A549 (cell line): ENCODE data around the gene PGBD5.

Source experiments
- CEBPB ChIP-seq, 2 experiments: fragments of >200 bp in 1 of 2; sonication (Bioruptor Twin) in 1 of 2; formaldehyde crosslinking in 1 of 2; IDR thresholded peaks; 2 replicates each; pipeline ENCODE4 v1.6.1; 2012 to 2016
- CHD2 ChIP-seq: fragments of 150-350 bp; IDR thresholded peaks from 2 replicates; pipeline ENCODE4 v1.6.1; 2014; ENCODE audit warnings: low read length; ENCODE audit not compliant: partially characterized antibody
- CTCF ChIP-seq: fragments of >200 bp; sonication (Bioruptor Twin); formaldehyde crosslinking; IDR thresholded peaks from 3 replicates; pipeline ENCODE4 v1.5.1; 2016
- ELK1 ChIP-seq: fragments of 150-350 bp; IDR thresholded peaks from 2 replicates; pipeline ENCODE4 v1.6.1; 2014; ENCODE audit warnings: low read depth, mild to moderate bottlenecking, low read length
- GATA3 ChIP-seq: IDR thresholded peaks from 2 replicates; pipeline ENCODE4 v1.6.1; 2012; ENCODE audit warnings: borderline replicate concordance
- JUNB ChIP-seq: fragments of >200 bp; sonication (Bioruptor Twin); formaldehyde crosslinking; IDR thresholded peaks from 2 replicates; pipeline ENCODE4 v1.6.1; 2016
- NFE2L2 ChIP-seq: fragments of 150-350 bp; conservative IDR thresholded peaks from 2 replicates; pipeline ENCODE4 v1.6.1; 2014; ENCODE audit warnings: low read length
- POLR2A ChIP-seq: IDR thresholded peaks from 2 replicates; pipeline ENCODE4 v1.6.1; 2012; ENCODE audit warnings: mild to moderate bottlenecking, low read length
- RCOR1 ChIP-seq: fragments of 150-350 bp; IDR thresholded peaks from 2 replicates; pipeline ENCODE4 v1.6.1; 2014; ENCODE audit warnings: antibody characterized with exemption, low read length, low read depth
- REST ChIP-seq: fragments of 200-600 bp; sonication (generic); IDR thresholded peaks from 2 replicates; pipeline ENCODE4 v1.6.1; 2016; ENCODE audit warnings: antibody characterized with exemption, mild to moderate bottlenecking, moderate library complexity
- RFX5 ChIP-seq: fragments of 450-650 bp; IDR thresholded peaks from 2 replicates; pipeline ENCODE4 v1.7.1; 2014; ENCODE audit warnings: antibody characterized with exemption, mild to moderate bottlenecking, moderate library complexity
- SMC3 ChIP-seq: fragments of >200 bp; sonication (Bioruptor Twin); formaldehyde crosslinking; IDR thresholded peaks from 3 replicates; pipeline ENCODE4 v1.6.1; 2018; ENCODE audit warnings: inconsistent platforms
- ZC3H11A ChIP-seq: fragments of 450-650 bp; IDR thresholded peaks from 2 replicates; pipeline ENCODE4 v1.6.1; 2014; ENCODE audit warnings: antibody characterized with exemption, mild to moderate bottlenecking

GRCh38 chr1:230416430-230416829 lies 9.7 kb downstream of the PGBD5 start:
- TF ChIP-seq CTCF (no peak), GATA3 (no peak), POLR2A (no peak), CHD2 (no peak), CEBPB (IDR thresholded peaks at IDR 0.05) (no peak), ZC3H11A (no peak), RCOR1 (no peak), RFX5 (no peak), ELK1 (no peak), NFE2L2 (no peak), SMC3 (no peak), REST (no peak), JUNB (no peak)
